SKM-1 treated with dmso at 0.1 percent for 144 hours (cell line): Measurements from ENCODE around the gene MUCL3.
"Not testable (repeated sequence)": the region's sequence is repeated elsewhere in the genome, so short reads cannot be mapped to it uniquely, and the experiment has no call there.

Experiments used
- DNase-seq: peaks from one replicate; lab custom pipeline; 2025; ENCODE audit not compliant: unreplicated experiment; lab: John Stamatoyannopoulos, UW

Gene MUCL3

GRCh38 chr6:30939473-30939872 lies 1.3 kb upstream of the MUCL3 start:
- no peak for DNase-seq

- DNase-seq: no peak
Observed at GRCh38 chr6:30942338-30943060, 1.7 kb downstream of the MUCL3 start.

- DNase-seq: no peak
Observed at GRCh38 chr6:30944051-30944450, 3.3 kb downstream of the MUCL3 start.

- no peak for DNase-seq
Observed at GRCh38 chr6:30945281-30945680, 4.5 kb downstream of the MUCL3 start.

GRCh38 chr6:30947231-30947630 lies 6.5 kb downstream of the MUCL3 start:
- no peak for DNase-seq

GRCh38 chr6:30948811-30949210 lies 8.0 kb downstream of the MUCL3 start:
- DNase-seq: no peak

GRCh38 chr6:30951907-30952469 lies 11.2 kb downstream of the MUCL3 start:
- no peak for DNase-seq

- no peak for DNase-seq
Observed at GRCh38 chr6:30954631-30955366, 14.0 kb downstream of the MUCL3 start.

GRCh38 chr6:30955367-30956042 lies 14.7 kb downstream of the MUCL3 start:
- DNase-seq: no peak

- no peak for DNase-seq
Observed at GRCh38 chr6:30957716-30958115, 16.9 kb downstream of the MUCL3 start.

- no peak for DNase-seq
Observed at GRCh38 chr6:30960907-30961673, 20.3 kb downstream of the MUCL3 start.

GRCh38 chr6:30962716-30963115 lies 21.9 kb downstream of the MUCL3 start:
- no peak for DNase-seq

- no peak for DNase-seq
Observed at GRCh38 chr6:30963641-30964040, 22.9 kb downstream of the MUCL3 start.

- DNase-seq: no peak
Observed at GRCh38 chr6:30964075-30964474, 23.3 kb downstream of the MUCL3 start.

- DNase-seq: no peak
Observed at GRCh38 chr6:30965140-30965601, 24.4 kb downstream of the MUCL3 start.

GRCh38 chr6:30966154-30966553 lies 25.4 kb downstream of the MUCL3 start:
- DNase-seq: no peak

- not testable (repeated sequence) for DNase-seq
Observed at GRCh38 chr6:30969171-30969570, 28.4 kb downstream of the MUCL3 start.

- DNase-seq: no peak
Observed at GRCh38 chr6:30970946-30971345, 30.2 kb downstream of the MUCL3 start.

GRCh38 chr6:30972816-30973215 lies 32.0 kb downstream of the MUCL3 start:
- no peak for DNase-seq

- DNase-seq: no peak
Observed at GRCh38 chr6:30974490-30975252, 33.9 kb downstream of the MUCL3 start.
